GM23248 (cell line): ENCODE measurements around the gene CUTC. TPM values are rescaled to one million over a fixed set of nuclear protein-coding genes. Genes with fewer than 3 reads are reported as not detected.
A peak's percentile ranks its signal among the peaks of the same experiment; 100 is the strongest.

Experiments
- DNase-seq: peaks from one replicate; pipeline ENCODE4 v3.0.0-alpha.2; 2015
- H2AFZ ChIP-seq: fragments of 200-600 bp; sonication (generic); 2 replicates; pipeline ENCODE4 v1.6.1; 2016; ENCODE audit warnings: antibody characterized with exemption
- H3F3A ChIP-seq: fragments of 200-600 bp; sonication (generic); 2 replicates; pipeline ENCODE4 v1.6.1; 2016; ENCODE audit warnings: mild to moderate bottlenecking, antibody characterized with exemption, mixed run types; ENCODE audit not compliant: insufficient read depth
- H3K27ac ChIP-seq: fragments of 200-600 bp; sonication (generic); 2 replicates; pipeline ENCODE4 v1.5.1; 2016; ENCODE audit warnings: mild to moderate bottlenecking
- H3K27me3 ChIP-seq: fragments of 200-600 bp; sonication (generic); replicated peaks from 2 replicates; pipeline ENCODE4 v1.6.1; 2016; ENCODE audit warnings: mild to moderate bottlenecking; ENCODE audit not compliant: insufficient read depth
- H3K36me3 ChIP-seq: fragments of 200-600 bp; sonication (generic); 2 replicates; pipeline ENCODE4 v1.6.1; 2016; ENCODE audit warnings: low read depth, mild to moderate bottlenecking
- H3K4me1 ChIP-seq: fragments of 200-600 bp; sonication (generic); 2 replicates; pipeline ENCODE4 v1.6.1; 2016; ENCODE audit warnings: mild to moderate bottlenecking; ENCODE audit not compliant: insufficient read depth
- H3K4me2 ChIP-seq: fragments of 200-600 bp; sonication (generic); one replicate; pipeline ENCODE4 v1.6.1; 2016; ENCODE audit warnings: mild to moderate bottlenecking; ENCODE audit not compliant: unreplicated experiment
- H3K4me3 ChIP-seq: fragments of 200-600 bp; sonication (generic); 2 replicates; pipeline ENCODE4 v1.5.1; 2016; ENCODE audit warnings: mild to moderate bottlenecking
- H3K79me2 ChIP-seq: fragments of 200-600 bp; sonication (generic); 2 replicates; pipeline ENCODE4 v1.6.1; 2016; ENCODE audit warnings: mild to moderate bottlenecking; ENCODE audit not compliant: insufficient read depth
- H3K9ac ChIP-seq: fragments of 200-600 bp; sonication (generic); 2 replicates; pipeline ENCODE4 v1.6.1; 2016; ENCODE audit warnings: mild to moderate bottlenecking
- H3K9me2 ChIP-seq: fragments of 200-600 bp; sonication (generic); 2 replicates; pipeline ENCODE4 v1.6.1; 2016; ENCODE audit warnings: mixed run types, mild to moderate bottlenecking, moderate library complexity; ENCODE audit not compliant: insufficient read depth
- H3K9me3 ChIP-seq: fragments of 200-600 bp; sonication (generic); one replicate; pipeline ENCODE4 v1.6.1; 2017; ENCODE audit warnings: low read depth
- H4K20me1 ChIP-seq: fragments of 200-600 bp; sonication (generic); 2 replicates; pipeline ENCODE4 v1.6.0; 2016; ENCODE audit not compliant: insufficient read depth
- EZH2 ChIP-seq: fragments of 200-600 bp; sonication (generic); IDR thresholded peaks from 2 replicates; pipeline ENCODE4 v1.6.1; 2018; ENCODE audit warnings: antibody characterized with exemption, mild to moderate bottlenecking; ENCODE audit not compliant: insufficient read depth, poor library complexity, severe bottlenecking
- EZH2phosphoT487 ChIP-seq: fragments of 200-600 bp; sonication (generic); IDR thresholded peaks from 2 replicates; pipeline ENCODE4 v1.6.1; 2018; ENCODE audit warnings: antibody characterized with exemption, moderate library complexity, mild to moderate bottlenecking, low read depth; ENCODE audit not compliant: insufficient read depth
- WGBS, 2 experiments: methylation state at CpG; one replicate each; pipeline ENCODE4 v1.1.6; 2015 to 2017; ENCODE audit warnings: low lambda C conversion rate in 2 of 2, low coverage in 1 of 2; ENCODE audit errors: missing lambda C conversion rate in 2 of 2; 5-methylcytosine and 5-hydroxymethylcytosine counted together
- in situ Hi-C: fragments of 300-500 bp; cut with MboI; formaldehyde crosslinking; loops from 2 replicates; pipeline ENCODE4 v1.15.0; 2020
- polyA plus RNA-seq: library from polyadenylated mRNA; unstranded; fragments of >200 nt; fragmentation: Nextera tagmentation; extraction: Ambion mirVana; gene quantifications from 2 replicates; pipeline ENCODE4 v1.2.1, GENCODE V29; 2016
- total RNA-seq: library from RNA; depleted of rRNA; stranded (reverse); fragments of >200 nt; shearing (Covaris generic); gene quantifications from 2 replicates; pipeline ENCODE4 v1.2.3, GENCODE V29; 2014

CUTC gene
- total and polyA plus RNA-seq, 2 experiments from 2014 or later: 20.9 to 25.7 TPM

DNA sequence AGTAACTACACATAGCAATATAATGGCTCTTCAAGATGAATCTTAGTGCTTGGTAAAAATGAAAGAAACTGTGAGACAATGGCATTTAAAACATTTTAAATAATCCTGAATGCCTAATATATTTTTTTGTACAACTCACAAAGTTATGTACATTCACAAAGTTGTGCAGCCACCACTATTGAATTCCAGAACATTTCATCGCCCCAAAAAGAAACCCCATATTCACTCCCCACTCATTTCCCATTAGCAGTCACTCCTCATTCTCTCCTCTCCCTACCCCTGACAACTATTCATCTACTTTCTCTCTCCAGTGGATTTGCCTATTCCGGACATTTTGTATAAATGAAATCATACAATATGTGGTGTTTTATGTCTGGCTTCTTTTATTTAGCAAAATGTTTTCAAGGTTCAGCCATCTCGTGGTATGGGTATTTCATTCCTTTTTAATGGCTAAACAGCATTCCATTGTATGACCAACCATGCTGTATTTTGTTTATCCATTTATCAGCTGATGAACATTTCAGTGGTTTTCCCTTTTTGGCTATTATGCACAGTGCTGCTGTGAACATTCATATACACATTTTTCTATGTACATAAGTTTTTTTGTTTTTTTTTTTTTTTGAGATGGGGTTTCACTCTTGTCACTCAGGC is 38.0 kb upstream of the CUTC start:
- Histone ChIP-seq H3K36me3 (peaks cover 73% of the 10 kb centered on the region), H3K4me3 (peak overlapping the region; percentile 27; the same call in 1 of the 2 replicates), H3F3A (peaks cover 66% of the 10 kb centered on the region), H3K27me3 (no peaks in the 10 kb centered on the region), H3K79me2 (peaks cover 41% of the 10 kb centered on the region), H3K27ac (peak overlapping the region; percentile 79), H3K9ac (peak overlapping the region; percentile 44), H3K4me2 (peak overlapping the region; percentile 61), H3K9me2 (no peaks in the 10 kb centered on the region), H2AFZ (0 out of 2 replicates have a peak overlapping the region, but pooled peaks have one; percentile 39), H3K4me1 (peaks cover 51% of the 10 kb centered on the region), H3K9me3 (no peaks in the 10 kb centered on the region), H4K20me1 (no peaks in the 10 kb centered on the region)
- peak; percentile 84 for DNase-seq
- in situ Hi-C loops: no loop called here
- WGBS, 2 experiments: 33 to 35% methylated on average over 3 of the region's 3 CpGs
- TF ChIP-seq EZH2 (no peak), EZH2phosphoT487 (no peak)

GRCh38 chr10:99695761-99696160 is 36.3 kb upstream of the CUTC start:
- Histone ChIP-seq H3F3A (peaks cover 59% of the 10 kb centered on the region), H3K27me3 (no peaks in the 10 kb centered on the region), H3K9me2 (no peaks in the 10 kb centered on the region), H2AFZ (no peak overlapping the region), H3K9ac (no peak overlapping the region), H4K20me1 (no peaks in the 10 kb centered on the region), H3K4me1 (peaks cover 39% of the 10 kb centered on the region), H3K36me3 (peaks cover 69% of the 10 kb centered on the region), H3K79me2 (peaks cover 33% of the 10 kb centered on the region), H3K27ac (peak overlapping the region; percentile 79), H3K4me2 (peak overlapping the region; percentile 34), H3K9me3 (no peaks in the 10 kb centered on the region), H3K4me3 (no peak overlapping the region)
- in situ Hi-C loops: no loop called here
- 78 to 79% methylated on average over 6 of the region's 6 CpGs for WGBS, 2 experiments
- no peak for TF ChIP-seq EZH2phosphoT487
- no peak for TF ChIP-seq EZH2
- peak; percentile 68 for DNase-seq

- H3K79me2 ChIP-seq: peaks cover 20% of the 10 kb centered on the region
- no peaks in the 10 kb centered on the region for H3K9me3 ChIP-seq
- no peak overlapping the region for H3K4me3 ChIP-seq
- H3K27ac ChIP-seq: no peak overlapping the region
- 90% methylated on average over 8 of the region's 8 CpGs for WGBS, 2 experiments
- in situ Hi-C loops: no loop called here
- no peak overlapping the region for H2AFZ ChIP-seq
- peaks cover 65% of the 10 kb centered on the region for H3K36me3 ChIP-seq
- H3K27me3 ChIP-seq: no peaks in the 10 kb centered on the region
- no peak overlapping the region for H3K4me2 ChIP-seq
- H3K4me1 ChIP-seq: peaks cover 27% of the 10 kb centered on the region
- H4K20me1 ChIP-seq: no peaks in the 10 kb centered on the region
- TF ChIP-seq EZH2 (no peak), EZH2phosphoT487 (no peak)
- H3F3A ChIP-seq: peaks cover 41% of the 10 kb centered on the region
- DNase-seq: no peak
- no peak overlapping the region for H3K9ac ChIP-seq
- no peaks in the 10 kb centered on the region for H3K9me2 ChIP-seq
Measured at GRCh38 chr10:99698504-99699080, 33.4 kb upstream of the CUTC start.

- peaks cover 9% of the 10 kb centered on the region for H3K4me1 ChIP-seq
- TF ChIP-seq EZH2 (no peak), EZH2phosphoT487 (no peak)
- no peaks in the 10 kb centered on the region for H3K9me2 ChIP-seq
- no peak overlapping the region for H2AFZ ChIP-seq
- H3K27ac ChIP-seq: no peak overlapping the region
- H3K79me2 ChIP-seq: peaks cover 20% of the 10 kb centered on the region
- H3K4me3 ChIP-seq: no peak overlapping the region
- H3K9ac ChIP-seq: no peak overlapping the region
- 95 to 96% methylated on average over 4 of the region's 4 CpGs for WGBS, 2 experiments
- no peaks in the 10 kb centered on the region for H4K20me1 ChIP-seq
- H3K4me2 ChIP-seq: no peak overlapping the region
- peaks cover 31% of the 10 kb centered on the region for H3F3A ChIP-seq
- in situ Hi-C loops: no loop called here
- no peak for DNase-seq
- no peaks in the 10 kb centered on the region for H3K27me3 ChIP-seq
- no peaks in the 10 kb centered on the region for H3K9me3 ChIP-seq
- H3K36me3 ChIP-seq: peaks cover 80% of the 10 kb centered on the region
Measured at GRCh38 chr10:99700649-99701048, 31.4 kb upstream of the CUTC start.
